GM12878 (cell line): ENCODE measurements around the gene CCR3. TPM values are rescaled to one million over a fixed set of nuclear protein-coding genes. Genes with fewer than 3 reads are reported as not detected.
A peak's percentile ranks its signal among the peaks of the same experiment; 100 is the strongest.

Experiments
- ATAC-seq: fragments of 200-7000 bp; cut with Tn5 transposase; 3 replicates; pipeline ENCODE4 v1.9.1; 2020; ENCODE audit warnings: mild to moderate bottlenecking, moderate library complexity
- BruUV-seq: library from RNA; stranded (reverse); fragments of 400-500 nt; replicated peaks from 2 replicates; lab custom pipeline; 2021; lab: Mats Ljungman, UMichigan
- CTCF ChIA-PET: fragments of 300-600 bp; sonication (Branson Sonifier 250); formaldehyde crosslinking; extraction: SDS; loops from one replicate; lab custom pipeline; 2021; ENCODE audit warnings: inconsistent platforms; lab: Yijun Ruan, JAX
- POLR2A ChIA-PET: fragments of 350-600 bp; formaldehyde crosslinking; extraction: SDS; loops from one replicate; lab custom pipeline; 2021; ENCODE audit warnings: inconsistent platforms; lab: Charles Lee
- RAD21 ChIA-PET: fragments of 300-600 bp; sonication (Branson Sonifier 250); formaldehyde crosslinking; loops from one replicate; lab custom pipeline; 2023; ENCODE audit warnings: antibody characterized with exemption; ENCODE audit not compliant: unreplicated experiment; lab: Charles Lee
- SMC1A ChIA-PET: fragments of 300-600 bp; sonication (Branson Sonifier 250); formaldehyde crosslinking; loops from one replicate; lab custom pipeline; 2023; ENCODE audit not compliant: unreplicated experiment, uncharacterized antibody; lab: Charles Lee
- DNase-seq: peaks from one replicate; pipeline ENCODE4 v3.0.0-alpha.2; 2011; ENCODE audit warnings: low read depth, low spot score
- FAIRE-seq: peaks from 3 replicates; lab custom pipeline; 2011; peaks lifted over from hg19 to GRCh38; lab: Jason Lieb, UNC
- H2AFZ ChIP-seq: 2 replicates; pipeline ENCODE4 v1.6.0; 2011; ENCODE audit warnings: low read depth, low read length, control low read depth; ENCODE audit not compliant: control insufficient read depth
- H3K27ac ChIP-seq: 2 replicates; pipeline ENCODE4 v1.5.1; 2011; ENCODE audit warnings: control low read depth; ENCODE audit not compliant: control insufficient read depth, insufficient read depth
- H3K27me3 ChIP-seq, 2 experiments: replicated peaks in 1 of 2; 2 replicates each; pipeline versions ENCODE4 v1.6.0 to v1.6.1; 2011; ENCODE audit warnings: low read length in 1 of 2; ENCODE audit not compliant: control insufficient read depth in 2 of 2, insufficient read depth in 2 of 2
- H3K36me3 ChIP-seq, 2 experiments: 2 replicates each; pipeline ENCODE4 v1.5.1; 2011; ENCODE audit warnings: low read length in 1 of 2; ENCODE audit not compliant: control insufficient read depth in 2 of 2, insufficient read depth in 2 of 2
- H3K4me1 ChIP-seq: 2 replicates; pipeline ENCODE4 v1.6.1; 2011; ENCODE audit warnings: mild to moderate bottlenecking, low read length, moderate library complexity, mixed read lengths; ENCODE audit not compliant: control insufficient read depth, insufficient read depth
- H3K4me2 ChIP-seq: 2 replicates; pipeline ENCODE4 v1.6.0; 2011; ENCODE audit warnings: control low read depth; ENCODE audit not compliant: control insufficient read depth, insufficient read depth
- H3K4me3 ChIP-seq: fragments of 200-600 bp; sonication (generic); 2 replicates; pipeline ENCODE4 v1.5.1; 2016
- H3K79me2 ChIP-seq: 2 replicates; pipeline ENCODE4 v1.6.0; 2011; ENCODE audit warnings: low read length; ENCODE audit not compliant: control insufficient read depth, insufficient read depth
- H3K9ac ChIP-seq: 2 replicates; pipeline ENCODE4 v1.8.0; 2011; ENCODE audit warnings: low read length, control low read depth, mixed read lengths; ENCODE audit not compliant: control insufficient read depth, insufficient read depth
- H3K9me3 ChIP-seq: replicated peaks from 3 replicates; pipeline ENCODE4 v1.5.1; 2011; ENCODE audit warnings: mild to moderate bottlenecking, low read length; ENCODE audit not compliant: control insufficient read depth, insufficient read depth
- H4K20me1 ChIP-seq: 2 replicates; pipeline ENCODE4 v1.6.0; 2011; ENCODE audit not compliant: control insufficient read depth, insufficient read depth
- EP300 ChIP-seq, 2 experiments: fragments of 150-350 bp in 1 of 2; IDR thresholded peaks; 2 replicates each; pipeline ENCODE4 v1.6.1; 2011 to 2012; ENCODE audit warnings: low read depth in 2 of 2, low read length in 2 of 2, borderline replicate concordance in 1 of 2, improper control_type of control experiment in 1 of 2, inconsistent platforms in 1 of 2; ENCODE audit not compliant: control insufficient read depth in 1 of 2
- KLF5 ChIP-seq: fragments of 450-650 bp; IDR thresholded peaks from 2 replicates; pipeline ENCODE4 v1.6.1; 2014; ENCODE audit warnings: mild to moderate bottlenecking; ENCODE audit not compliant: partially characterized antibody
- NFYB ChIP-seq: IDR thresholded peaks from 2 replicates; pipeline ENCODE4 v1.6.1; 2011; ENCODE audit warnings: low read depth, mild to moderate bottlenecking, low read length, improper control_type of control experiment, moderate library complexity; ENCODE audit not compliant: insufficient read depth
- RAD51 ChIP-seq: fragments of 450-650 bp; IDR thresholded peaks from 2 replicates; pipeline ENCODE4 v1.6.1; 2016; ENCODE audit warnings: moderate library complexity, mild to moderate bottlenecking, inconsistent platforms
- RUNX3 ChIP-seq: IDR thresholded peaks from 2 replicates; pipeline ENCODE4 v1.6.1; 2012; ENCODE audit warnings: low read length, inconsistent platforms
- SRF ChIP-seq, 2 experiments: IDR thresholded peaks; 2 replicates each; pipeline ENCODE4 v1.6.1; 2011; ENCODE audit warnings: low read depth in 2 of 2, low read length in 2 of 2, mild to moderate bottlenecking in 1 of 2, moderate library complexity in 1 of 2
- SUPT20H ChIP-seq: IDR thresholded peaks from 2 replicates; pipeline ENCODE4 v1.6.1; 2011; ENCODE audit warnings: low read depth, mild to moderate bottlenecking, low read length, moderate library complexity, borderline replicate concordance; ENCODE audit not compliant: control insufficient read depth
- ZNF622 ChIP-seq: fragments of 450-650 bp; IDR thresholded peaks from 2 replicates; pipeline ENCODE4 v1.6.1; 2017; ENCODE audit warnings: mild to moderate bottlenecking, inconsistent platforms
- WGBS: methylation state at CpG from one replicate; pipeline ENCODE4 v1.1.6; 2016; ENCODE audit warnings: low lambda C conversion rate; ENCODE audit not compliant: insufficient replicate concordance, insufficient coverage; ENCODE audit errors: missing lambda C conversion rate; 5-methylcytosine and 5-hydroxymethylcytosine counted together
- in situ Hi-C: fragments of 300-500 bp; cut with MboI; formaldehyde crosslinking; loops from 9 replicates; pipeline ENCODE4 v1.14.3; 2018; ENCODE audit warnings: mixed read lengths
- intact Hi-C: fragments of 100-400 bp; cut with micrococcal nuclease; formaldehyde crosslinking; loops from one replicate; pipeline ENCODE4 v1.14.2; 2022; ENCODE audit not compliant: unreplicated experiment
- polyA plus RNA-seq, 11 experiments: library from polyadenylated mRNA; depleted of rRNA in 4 of 11; unstranded in 6 of 11; stranded (reverse) in 5 of 11; fragments of >200 nt; fragmentation: Nextera tagmentation in 4 of 11; fragmentation: Illumina TruSeq in 1 of 11; extraction: Ambion mirVana in 4 of 11; extraction: Trizol in 1 of 11; gene quantifications; 1 replicate in 1 of 11; 2 replicates in 10 of 11; pipeline versions ENCODE4 v1.2.1 to v1.2.3, GENCODE V29; 2011 to 2016; ENCODE audit warnings: inconsistent platforms in 2 of 11, missing spikeins in 2 of 11, low read depth in 1 of 11
- total RNA-seq, 4 experiments: library from RNA; depleted of rRNA in 3 of 4; stranded (reverse); fragments of >200 nt in 3 of 4; fragmentation: Illumina TruSeq in 1 of 4; extraction: Trizol in 1 of 4; gene quantifications; 2 replicates each; pipeline versions ENCODE4 v1.2.1 to v1.2.3, GENCODE V29; 2013 to 2021
- TF ChIP-seq, protein P1 (sequence below): IDR thresholded peaks from 2 replicates; pipeline ENCODE4 v1.6.1; 2011; ENCODE audit warnings: low read depth, low read length, improper control_type of control experiment, borderline replicate concordance
- TF ChIP-seq, protein P2 (sequence below): fragments of 450-650 bp; IDR thresholded peaks from 2 replicates; pipeline ENCODE4 v1.6.1; 2016; ENCODE audit warnings: mild to moderate bottlenecking, moderate library complexity, borderline replicate concordance
- TF ChIP-seq, protein P3 (sequence below): fragments of 450-650 bp; IDR thresholded peaks from 2 replicates; pipeline ENCODE4 v1.6.1; 2016; ENCODE audit warnings: mild to moderate bottlenecking

Gene CCR3
- total and polyA plus RNA-seq, 10 of the 15 experiments (the other 5 are each of a cell fraction or from before 2014, with no cell fraction given), result 0.13 to 0.78 (median 0.41) TPM; not detected in 1

- Histone ChIP-seq H3K4me2 (peak overlapping the region; percentile 80), H3K79me2 (no peaks in the 10 kb centered on the region), H3K27ac (no peak overlapping the region), H3K4me3 (peak overlapping the region; percentile 42; the same call in 1 of the 2 replicates), H3K9me3 (no peaks in the 10 kb centered on the region), H2AFZ (no peak overlapping the region), H3K36me3 (no peaks in the 10 kb centered on the region), H3K27me3 (peaks cover 0 to 5% of the 10 kb centered on the region in 2 experiments; a peak in 1 of 4 replicates), H3K9ac (no peak overlapping the region), H4K20me1 (no peaks in the 10 kb centered on the region), H3K4me1 (peaks cover 44% of the 10 kb centered on the region)
- FAIRE-seq (no peak), ATAC-seq (peak; percentile 32), DNase-seq (no peak)
- ChIA-PET RAD21 (interaction anchor here (0.7 to 14.4 kb wide), 24 partner anchors 8 to 274 kb away, joined by 3 to 421 read pairs (median 4); partner anchors contain the start of gene CCR5), SMC1A (interaction anchor here (0.7 to 7.2 kb wide), 23 partner anchors 9 to 276 kb away, joined by 3 to 434 read pairs (median 6); partner anchors contain the start of gene CCR5), CTCF (interaction anchor here (0.6 to 8.0 kb wide), 30 partner anchors 9 to 275 kb away, joined by 3 to 555 read pairs (median 5); partner anchors contain the start of genes CCR5 and CXCR6), POLR2A (interaction anchor here (0.9 to 1.7 kb wide), 8 partner anchors 80 to 165 kb away, joined by 3 to 16 read pairs (median 4); partner anchors contain the start of gene CCR5)
- BruUV-seq, result no TSS peak
- in situ Hi-C loops (loop anchor here (5.0 to 10.0 kb wide), 2 partner anchors 159 to 268 kb away; partner anchors contain the start of genes CCR5 and CXCR6), intact Hi-C loops (no loop called here)
- TF ChIP-seq NFYB (0 out of 2 replicates have a peak, but pooled peaks have one; percentile 26), KLF5 (no peak), ZNF622 (no peak), SRF (IDR thresholded peaks at IDR 0.05; ENCODE audit: low read depth in 2 of 2, low read length in 2 of 2) (peak in 1 of 2 experiments; percentile 39; a peak in 1 of 4 replicates), EP300 (IDR thresholded peaks at IDR 0.05; ENCODE audit: borderline replicate concordance in 1 of 2, control insufficient read depth in 1 of 2, low read depth in 2 of 2, low read length in 2 of 2) (0 out of 4 replicates have a peak, but pooled peaks of 1 of the 2 experiments have one; percentile 11), RUNX3 (peak; percentile 58), SUPT20H (no peak), RAD51 (peak; percentile 77)
- TF ChIP-seq, protein P1, sequence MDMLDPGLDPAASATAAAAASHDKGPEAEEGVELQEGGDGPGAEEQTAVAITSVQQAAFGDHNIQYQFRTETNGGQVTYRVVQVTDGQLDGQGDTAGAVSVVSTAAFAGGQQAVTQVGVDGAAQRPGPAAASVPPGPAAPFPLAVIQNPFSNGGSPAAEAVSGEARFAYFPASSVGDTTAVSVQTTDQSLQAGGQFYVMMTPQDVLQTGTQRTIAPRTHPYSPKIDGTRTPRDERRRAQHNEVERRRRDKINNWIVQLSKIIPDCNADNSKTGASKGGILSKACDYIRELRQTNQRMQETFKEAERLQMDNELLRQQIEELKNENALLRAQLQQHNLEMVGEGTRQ, result peak; percentile 34; the same call in 1 of the 2 replicates
- TF ChIP-seq, protein P2, sequence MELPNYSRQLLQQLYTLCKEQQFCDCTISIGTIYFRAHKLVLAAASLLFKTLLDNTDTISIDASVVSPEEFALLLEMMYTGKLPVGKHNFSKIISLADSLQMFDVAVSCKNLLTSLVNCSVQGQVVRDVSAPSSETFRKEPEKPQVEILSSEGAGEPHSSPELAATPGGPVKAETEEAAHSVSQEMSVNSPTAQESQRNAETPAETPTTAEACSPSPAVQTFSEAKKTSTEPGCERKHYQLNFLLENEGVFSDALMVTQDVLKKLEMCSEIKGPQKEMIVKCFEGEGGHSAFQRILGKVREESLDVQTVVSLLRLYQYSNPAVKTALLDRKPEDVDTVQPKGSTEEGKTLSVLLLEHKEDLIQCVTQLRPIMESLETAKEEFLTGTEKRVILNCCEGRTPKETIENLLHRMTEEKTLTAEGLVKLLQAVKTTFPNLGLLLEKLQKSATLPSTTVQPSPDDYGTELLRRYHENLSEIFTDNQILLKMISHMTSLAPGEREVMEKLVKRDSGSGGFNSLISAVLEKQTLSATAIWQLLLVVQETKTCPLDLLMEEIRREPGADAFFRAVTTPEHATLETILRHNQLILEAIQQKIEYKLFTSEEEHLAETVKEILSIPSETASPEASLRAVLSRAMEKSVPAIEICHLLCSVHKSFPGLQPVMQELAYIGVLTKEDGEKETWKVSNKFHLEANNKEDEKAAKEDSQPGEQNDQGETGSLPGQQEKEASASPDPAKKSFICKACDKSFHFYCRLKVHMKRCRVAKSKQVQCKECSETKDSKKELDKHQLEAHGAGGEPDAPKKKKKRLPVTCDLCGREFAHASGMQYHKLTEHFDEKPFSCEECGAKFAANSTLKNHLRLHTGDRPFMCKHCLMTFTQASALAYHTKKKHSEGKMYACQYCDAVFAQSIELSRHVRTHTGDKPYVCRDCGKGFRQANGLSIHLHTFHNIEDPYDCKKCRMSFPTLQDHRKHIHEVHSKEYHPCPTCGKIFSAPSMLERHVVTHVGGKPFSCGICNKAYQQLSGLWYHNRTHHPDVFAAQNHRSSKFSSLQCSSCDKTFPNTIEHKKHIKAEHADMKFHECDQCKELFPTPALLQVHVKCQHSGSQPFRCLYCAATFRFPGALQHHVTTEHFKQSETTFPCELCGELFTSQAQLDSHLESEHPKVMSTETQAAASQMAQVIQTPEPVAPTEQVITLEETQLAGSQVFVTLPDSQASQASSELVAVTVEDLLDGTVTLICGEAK, result no peak
- TF ChIP-seq, protein P3, sequence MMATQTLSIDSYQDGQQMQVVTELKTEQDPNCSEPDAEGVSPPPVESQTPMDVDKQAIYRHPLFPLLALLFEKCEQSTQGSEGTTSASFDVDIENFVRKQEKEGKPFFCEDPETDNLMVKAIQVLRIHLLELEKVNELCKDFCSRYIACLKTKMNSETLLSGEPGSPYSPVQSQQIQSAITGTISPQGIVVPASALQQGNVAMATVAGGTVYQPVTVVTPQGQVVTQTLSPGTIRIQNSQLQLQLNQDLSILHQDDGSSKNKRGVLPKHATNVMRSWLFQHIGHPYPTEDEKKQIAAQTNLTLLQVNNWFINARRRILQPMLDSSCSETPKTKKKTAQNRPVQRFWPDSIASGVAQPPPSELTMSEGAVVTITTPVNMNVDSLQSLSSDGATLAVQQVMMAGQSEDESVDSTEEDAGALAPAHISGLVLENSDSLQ, result peak; percentile 50
- 68% methylated on average over 4 of the region's 4 CpGs for WGBS
Observed at GRCh38 chr3:46213201-46213600, 29.1 kb upstream of the CCR3 start.
